Fibroblast of peridontal ligament (primary cell): Measurements from ENCODE around the gene PPM1M.

Source experiments
- DNase-seq: peaks from one replicate; pipeline ENCODE4 v3.0.0-alpha.2; 2010; ENCODE audit errors: extremely low read depth

PPM1M gene

DNA sequence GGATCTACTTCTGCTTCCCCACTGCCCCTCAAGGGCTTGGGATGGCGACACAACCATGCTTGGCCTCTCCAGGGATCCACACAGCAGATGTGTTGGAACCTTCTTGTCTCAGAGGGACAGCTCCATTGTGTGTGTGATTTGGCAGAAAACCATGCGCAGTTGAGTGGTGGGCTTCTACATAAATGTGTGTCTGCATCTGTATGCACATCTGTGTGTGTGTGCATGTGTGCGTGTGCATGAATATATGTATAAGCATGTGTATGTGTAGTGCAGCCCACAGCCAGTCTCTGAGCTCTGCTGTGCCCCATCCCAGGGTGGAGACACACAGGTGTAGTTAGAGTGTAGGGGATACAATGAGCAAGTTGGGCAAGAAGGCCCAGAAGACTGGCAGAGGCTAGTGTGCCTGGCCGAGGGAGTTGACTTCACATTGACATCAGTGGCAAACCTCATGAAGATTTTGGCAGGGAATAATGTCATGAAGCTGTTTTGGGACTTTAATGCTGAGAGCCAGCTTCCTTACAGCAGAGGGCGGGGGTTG is 50.2 kb downstream of the PPM1M start:
- no peak for DNase-seq

GRCh38 chr3:52297242-52298148 is 51.9 kb downstream of the PPM1M start:
- DNase-seq: no peak

DNA sequence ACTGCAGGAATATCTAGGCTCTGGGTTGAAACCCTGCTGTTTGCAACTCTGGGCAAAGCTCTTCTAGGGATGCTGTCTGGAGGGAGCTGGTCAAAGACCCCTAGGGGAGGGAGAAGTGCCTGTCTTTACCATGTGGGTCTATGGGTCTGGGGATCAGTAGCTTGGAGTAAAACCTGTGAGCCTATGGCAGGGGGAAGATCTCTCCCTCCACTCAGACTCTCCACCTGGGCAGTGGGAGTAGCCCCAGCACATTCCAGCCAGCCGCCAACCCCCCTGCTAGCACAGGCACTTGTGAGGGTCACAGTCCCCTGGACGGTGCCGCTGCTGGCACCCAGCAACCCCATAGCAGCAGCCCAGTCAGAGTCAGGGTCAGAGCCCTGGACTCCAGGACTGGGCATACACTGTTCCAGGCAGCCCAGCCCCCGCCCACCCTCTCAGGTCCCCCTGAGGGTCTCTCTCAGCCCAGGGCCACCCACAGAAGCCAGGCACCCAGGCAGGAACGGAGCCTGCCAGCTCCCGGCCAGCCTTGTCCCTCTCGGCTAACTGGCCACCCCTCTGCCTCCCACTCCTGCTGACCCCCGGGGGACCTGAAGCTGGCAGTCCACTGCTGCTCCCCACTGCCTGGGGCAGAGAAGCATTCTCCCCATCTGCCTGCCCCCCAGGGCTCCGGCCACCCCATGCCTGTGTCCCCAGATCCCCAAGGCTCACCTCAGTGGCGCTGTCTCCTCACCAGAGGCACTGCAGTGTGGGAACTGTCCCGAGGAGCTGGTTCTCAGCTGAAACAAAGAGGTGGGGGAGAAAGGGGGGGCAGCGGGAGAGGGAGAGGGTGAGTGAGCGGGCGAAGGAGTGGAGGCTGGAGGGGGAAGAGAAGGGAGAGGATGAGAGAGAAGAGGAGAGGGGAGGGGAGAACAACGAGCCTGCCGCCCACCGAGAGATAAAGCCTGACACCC is 52.9 kb downstream of the PPM1M start:
- DNase-seq: no peak

GRCh38 chr3:52299247-52299878 is 53.8 kb downstream of the PPM1M start:
- no peak for DNase-seq
